Activated T-cell treated with anti-CD3 and anti-CD28 coated beads, Interleukin-2, amount 50 U/mL, for 48 hours (primary cell): ENCODE results near the gene CADPS.

Experiments
- DNase-seq, 2 experiments: peaks; one replicate each; pipeline ENCODE4 v3.0.0-alpha.2; 2020

The CADPS gene

GRCh38 chr3:62805580-62806277 is 69.5 kb downstream of the CADPS start:
- DNase-seq: no peak

GRCh38 chr3:62805106-62805505 is 70.1 kb downstream of the CADPS start:
- no peak for DNase-seq

- DNase-seq: no peak
These were observed 71.9 kb downstream of the CADPS start for GRCh38 chr3:62803276-62803675.

- DNase-seq: no peak
These were observed 77.2 kb downstream of the CADPS start for GRCh38 chr3:62798000-62798399.

- DNase-seq: no peak
These were observed 78.1 kb downstream of the CADPS start for GRCh38 chr3:62797132-62797531.

GRCh38 chr3:62795978-62796657 is 79.1 kb downstream of the CADPS start:
- DNase-seq: no peak

GRCh38 chr3:62793946-62794345 is 81.3 kb downstream of the CADPS start:
- DNase-seq: no peak

- DNase-seq: no peak
These were observed 89.8 kb downstream of the CADPS start for GRCh38 chr3:62785384-62785783.

- DNase-seq: no peak
These were observed 94.1 kb downstream of the CADPS start for GRCh38 chr3:62781121-62781520.

GRCh38 chr3:62777674-62778073 is 97.5 kb downstream of the CADPS start:
- no peak for DNase-seq

- no peak for DNase-seq
These were observed 98.1 kb downstream of the CADPS start for GRCh38 chr3:62777130-62777529.

- DNase-seq: no peak
These were observed 101.0 kb downstream of the CADPS start for GRCh38 chr3:62774221-62774620.

GRCh38 chr3:62771331-62772072 is 103.7 kb downstream of the CADPS start:
- no peak for DNase-seq

GRCh38 chr3:62768896-62769295 is 106.3 kb downstream of the CADPS start:
- DNase-seq: no peak

GRCh38 chr3:62761711-62762110 is 113.5 kb downstream of the CADPS start:
- no peak for DNase-seq

GRCh38 chr3:62761311-62761710 is 113.9 kb downstream of the CADPS start:
- DNase-seq: no peak

- no peak for DNase-seq
These were observed 116.7 kb downstream of the CADPS start for GRCh38 chr3:62758296-62759066.

GRCh38 chr3:62757045-62757444 is 118.2 kb downstream of the CADPS start:
- no peak for DNase-seq

- no peak for DNase-seq
These were observed 119.9 kb downstream of the CADPS start for GRCh38 chr3:62755285-62755684.

- no peak for DNase-seq
These were observed 125.6 kb downstream of the CADPS start for GRCh38 chr3:62749657-62750056.

- DNase-seq: no peak
These were observed 126.1 kb downstream of the CADPS start for GRCh38 chr3:62749130-62749529.

GRCh38 chr3:62737449-62737848 is 137.8 kb downstream of the CADPS start:
- DNase-seq: no peak

- DNase-seq: no peak
These were observed 139.7 kb downstream of the CADPS start for GRCh38 chr3:62735510-62735909.
